GM23338 (cell line): ENCODE results near the gene ATP8B2. TPM values are rescaled to one million over a fixed set of nuclear protein-coding genes. Genes with fewer than 3 reads are reported as not detected.

Experiments used
- ATAC-seq: fragments of 200-7000 bp; cut with Tn5 transposase; 3 replicates; pipeline ENCODE4 v1.9.1; 2020
- DNase-seq: peaks from one replicate; pipeline ENCODE4 v3.0.0-alpha.2; 2015; ENCODE audit warnings: low spot score
- H2AFZ ChIP-seq: fragments of 200-600 bp; sonication (generic); 2 replicates; pipeline ENCODE4 v1.8.0; 2016; ENCODE audit warnings: antibody characterized with exemption, mild to moderate bottlenecking, moderate library complexity
- H3F3A ChIP-seq: fragments of 200-600 bp; sonication (generic); replicated peaks from 2 replicates; pipeline ENCODE4 v1.8.0; 2017; ENCODE audit warnings: antibody characterized with exemption, mixed run types, low read depth
- H3K27ac ChIP-seq: fragments of 200-600 bp; sonication (generic); 2 replicates; pipeline ENCODE4 v1.6.1; 2016; ENCODE audit warnings: low read depth
- H3K27me3 ChIP-seq: fragments of 200-600 bp; sonication (generic); 2 replicates; pipeline ENCODE4 v1.8.0; 2016; ENCODE audit warnings: mild to moderate bottlenecking, mixed run types, moderate library complexity; ENCODE audit not compliant: insufficient read depth
- H3K36me3 ChIP-seq: fragments of 200-600 bp; sonication (generic); 2 replicates; pipeline ENCODE4 v1.8.0; 2016; ENCODE audit warnings: mild to moderate bottlenecking; ENCODE audit not compliant: insufficient read depth
- H3K4me1 ChIP-seq: fragments of 200-600 bp; sonication (generic); 2 replicates; pipeline ENCODE4 v1.8.0; 2016; ENCODE audit warnings: mild to moderate bottlenecking, moderate library complexity; ENCODE audit not compliant: insufficient read depth
- H3K4me2 ChIP-seq: fragments of 200-600 bp; sonication (generic); 2 replicates; pipeline ENCODE4 v1.7.1; 2017; ENCODE audit warnings: mixed run types
- H3K4me3 ChIP-seq: fragments of 200-600 bp; sonication (generic); 2 replicates; pipeline ENCODE4 v1.6.1; 2016; ENCODE audit warnings: mixed run types
- H3K79me2 ChIP-seq: fragments of 200-600 bp; sonication (generic); replicated peaks from 2 replicates; pipeline ENCODE4 v1.8.0; 2017; ENCODE audit warnings: mild to moderate bottlenecking; ENCODE audit not compliant: insufficient read depth
- H3K9me2 ChIP-seq: fragments of 200-600 bp; sonication (generic); 2 replicates; pipeline ENCODE4 v1.8.0; 2017; ENCODE audit not compliant: insufficient read depth
- H4K20me1 ChIP-seq: fragments of 200-600 bp; sonication (generic); replicated peaks from 2 replicates; pipeline ENCODE4 v1.8.0; 2017; ENCODE audit warnings: mild to moderate bottlenecking; ENCODE audit not compliant: insufficient read depth
- H3K27ac Mint-ChIP-seq: 2 replicates; pipeline ENCODE4 v1.8.0; 2020; ENCODE audit warnings: inconsistent platforms, mild to moderate bottlenecking, moderate library complexity, mixed read lengths
- H3K27me3 Mint-ChIP-seq: 3 replicates; pipeline ENCODE4 v1.8.0; 2022; ENCODE audit warnings: low read depth, mild to moderate bottlenecking, moderate library complexity, mixed read lengths, inconsistent platforms; ENCODE audit not compliant: insufficient read depth, poor library complexity
- H3K36me3 Mint-ChIP-seq: 3 replicates; pipeline ENCODE4 v1.8.0; 2021; ENCODE audit warnings: low read depth, mild to moderate bottlenecking, inconsistent platforms, moderate library complexity, mixed read lengths
- H3K4me1 Mint-ChIP-seq: 3 replicates; pipeline ENCODE4 v1.8.0; 2020; ENCODE audit warnings: mild to moderate bottlenecking, inconsistent platforms, mixed read lengths
- H3K4me3 Mint-ChIP-seq: 3 replicates; pipeline ENCODE4 v1.8.0; 2021; ENCODE audit warnings: moderate library complexity, mild to moderate bottlenecking, inconsistent platforms, mixed read lengths
- H3K9me3 Mint-ChIP-seq: 3 replicates; pipeline ENCODE4 v1.8.0; 2020; ENCODE audit warnings: moderate library complexity, mild to moderate bottlenecking, inconsistent platforms, mixed read lengths
- CREB1 ChIP-seq: fragments of 250-450 bp; sonication (Bioruptor Pico); IDR thresholded peaks from 2 replicates; pipeline ENCODE4 v1.5.0; 2020; ENCODE audit warnings: low read depth, mild to moderate bottlenecking, moderate library complexity
- CTCF ChIP-seq, 2 experiments: fragments of 200-600 bp in 1 of 2; sonication (generic) in 1 of 2; conservative IDR thresholded peaks; 2 replicates each; pipeline versions ENCODE4 v1.5.1 to v1.6.1; 2016 to 2017; ENCODE audit warnings: antibody characterized with exemption in 2 of 2, low read depth in 2 of 2, mild to moderate bottlenecking in 2 of 2, moderate library complexity in 1 of 2
- ETS1 ChIP-seq: IDR thresholded peaks from 2 replicates; pipeline ENCODE4 v1.6.1; 2016; ENCODE audit warnings: antibody characterized with exemption
- EZH2 ChIP-seq: fragments of 200-600 bp; sonication (generic); IDR thresholded peaks from one replicate; pipeline ENCODE4 v1.8.0; 2017; ENCODE audit warnings: antibody characterized with exemption, mild to moderate bottlenecking, low read depth; ENCODE audit not compliant: unreplicated experiment
- EZH2phosphoT487 ChIP-seq: fragments of 200-600 bp; sonication (generic); IDR thresholded peaks from one replicate; pipeline ENCODE4 v1.8.1; 2018; ENCODE audit warnings: antibody characterized with exemption; ENCODE audit not compliant: unreplicated experiment
- JUNB ChIP-seq: IDR thresholded peaks from one replicate; pipeline ENCODE4 v1.6.1; 2016; ENCODE audit warnings: antibody characterized with exemption; ENCODE audit not compliant: unreplicated experiment
- NANOG ChIP-seq: IDR thresholded peaks from 2 replicates; pipeline ENCODE4 v1.6.1; 2016; ENCODE audit warnings: antibody characterized with exemption, borderline replicate concordance
- POLR2AphosphoS5 ChIP-seq: IDR thresholded peaks from 2 replicates; pipeline ENCODE4 v1.6.1; 2016; ENCODE audit warnings: antibody characterized with exemption, low read depth
- REST ChIP-seq: IDR thresholded peaks from one replicate; pipeline ENCODE4 v1.6.1; 2018; ENCODE audit warnings: antibody characterized with exemption; ENCODE audit not compliant: unreplicated experiment
- STAT1 ChIP-seq: IDR thresholded peaks from one replicate; pipeline ENCODE4 v1.6.1; 2016; ENCODE audit warnings: antibody characterized with exemption; ENCODE audit not compliant: unreplicated experiment
- ZNF114 ChIP-seq: fragments of 250-450 bp; sonication (Bioruptor Pico); IDR thresholded peaks from 2 replicates; pipeline ENCODE4 v1.5.0; 2020; ENCODE audit warnings: mild to moderate bottlenecking, moderate library complexity
- ZNF331 ChIP-seq: fragments of 250-450 bp; sonication (Bioruptor Pico); IDR thresholded peaks from 2 replicates; pipeline ENCODE4 v1.5.0; 2020; ENCODE audit warnings: low read depth, mild to moderate bottlenecking, moderate library complexity
- polyA plus RNA-seq: library from polyadenylated mRNA; unstranded; fragments of >200 nt; fragmentation: Nextera tagmentation; extraction: Ambion mirVana; gene quantifications from 2 replicates; pipeline ENCODE4 v1.2.1, GENCODE V29; 2016
- total RNA-seq: library from RNA; depleted of rRNA; stranded (reverse); fragments of >200 nt; shearing (Covaris generic); gene quantifications from 2 replicates; pipeline ENCODE4 v1.2.3, GENCODE V29; 2014
- TF ChIP-seq, protein P1 (sequence below): fragments of 250-450 bp; sonication (Bioruptor Pico); IDR thresholded peaks from 2 replicates; pipeline ENCODE4 v1.5.0; 2020; ENCODE audit warnings: mild to moderate bottlenecking, moderate library complexity

Gene ATP8B2
- total and polyA plus RNA-seq, 2 experiments from 2014 or later, result 11.0 to 112 TPM

- Histone ChIP-seq H2AFZ (no peak overlapping the region), H3K9me2 (no peaks in the 10 kb centered on the region), H4K20me1 (peaks cover 3% of the 10 kb centered on the region; the same call in 1 of the 2 replicates), H3K27me3 (no peaks in the 10 kb centered on the region), H3K4me1 (no peaks in the 10 kb centered on the region), H3F3A (peaks cover 7% of the 10 kb centered on the region; the same call in 1 of the 2 replicates), H3K36me3 (peaks cover 49% of the 10 kb centered on the region), H3K27ac (no peak overlapping the region), H3K4me3 (no peak overlapping the region), H3K79me2 (no peaks in the 10 kb centered on the region), H3K4me2 (no peak overlapping the region)
- Mint-ChIP-seq H3K36me3 (peaks cover 85% of the 10 kb centered on the region), H3K4me1 (no peaks in the 10 kb centered on the region; the same call in 2 of the 3 replicates), H3K4me3 (no peak overlapping the region; the same call in 2 of the 3 replicates), H3K27ac (no peak overlapping the region), H3K9me3 (no peaks in the 10 kb centered on the region), H3K27me3 (peaks cover 8% of the 10 kb centered on the region)
- no peak for TF ChIP-seq CTCF (conservative IDR thresholded peaks at IDR 0.05; ENCODE audit: low read depth in 2 of 2)
- no peak for TF ChIP-seq REST
- TF ChIP-seq ZNF331, result no peak
- TF ChIP-seq, protein P1, sequence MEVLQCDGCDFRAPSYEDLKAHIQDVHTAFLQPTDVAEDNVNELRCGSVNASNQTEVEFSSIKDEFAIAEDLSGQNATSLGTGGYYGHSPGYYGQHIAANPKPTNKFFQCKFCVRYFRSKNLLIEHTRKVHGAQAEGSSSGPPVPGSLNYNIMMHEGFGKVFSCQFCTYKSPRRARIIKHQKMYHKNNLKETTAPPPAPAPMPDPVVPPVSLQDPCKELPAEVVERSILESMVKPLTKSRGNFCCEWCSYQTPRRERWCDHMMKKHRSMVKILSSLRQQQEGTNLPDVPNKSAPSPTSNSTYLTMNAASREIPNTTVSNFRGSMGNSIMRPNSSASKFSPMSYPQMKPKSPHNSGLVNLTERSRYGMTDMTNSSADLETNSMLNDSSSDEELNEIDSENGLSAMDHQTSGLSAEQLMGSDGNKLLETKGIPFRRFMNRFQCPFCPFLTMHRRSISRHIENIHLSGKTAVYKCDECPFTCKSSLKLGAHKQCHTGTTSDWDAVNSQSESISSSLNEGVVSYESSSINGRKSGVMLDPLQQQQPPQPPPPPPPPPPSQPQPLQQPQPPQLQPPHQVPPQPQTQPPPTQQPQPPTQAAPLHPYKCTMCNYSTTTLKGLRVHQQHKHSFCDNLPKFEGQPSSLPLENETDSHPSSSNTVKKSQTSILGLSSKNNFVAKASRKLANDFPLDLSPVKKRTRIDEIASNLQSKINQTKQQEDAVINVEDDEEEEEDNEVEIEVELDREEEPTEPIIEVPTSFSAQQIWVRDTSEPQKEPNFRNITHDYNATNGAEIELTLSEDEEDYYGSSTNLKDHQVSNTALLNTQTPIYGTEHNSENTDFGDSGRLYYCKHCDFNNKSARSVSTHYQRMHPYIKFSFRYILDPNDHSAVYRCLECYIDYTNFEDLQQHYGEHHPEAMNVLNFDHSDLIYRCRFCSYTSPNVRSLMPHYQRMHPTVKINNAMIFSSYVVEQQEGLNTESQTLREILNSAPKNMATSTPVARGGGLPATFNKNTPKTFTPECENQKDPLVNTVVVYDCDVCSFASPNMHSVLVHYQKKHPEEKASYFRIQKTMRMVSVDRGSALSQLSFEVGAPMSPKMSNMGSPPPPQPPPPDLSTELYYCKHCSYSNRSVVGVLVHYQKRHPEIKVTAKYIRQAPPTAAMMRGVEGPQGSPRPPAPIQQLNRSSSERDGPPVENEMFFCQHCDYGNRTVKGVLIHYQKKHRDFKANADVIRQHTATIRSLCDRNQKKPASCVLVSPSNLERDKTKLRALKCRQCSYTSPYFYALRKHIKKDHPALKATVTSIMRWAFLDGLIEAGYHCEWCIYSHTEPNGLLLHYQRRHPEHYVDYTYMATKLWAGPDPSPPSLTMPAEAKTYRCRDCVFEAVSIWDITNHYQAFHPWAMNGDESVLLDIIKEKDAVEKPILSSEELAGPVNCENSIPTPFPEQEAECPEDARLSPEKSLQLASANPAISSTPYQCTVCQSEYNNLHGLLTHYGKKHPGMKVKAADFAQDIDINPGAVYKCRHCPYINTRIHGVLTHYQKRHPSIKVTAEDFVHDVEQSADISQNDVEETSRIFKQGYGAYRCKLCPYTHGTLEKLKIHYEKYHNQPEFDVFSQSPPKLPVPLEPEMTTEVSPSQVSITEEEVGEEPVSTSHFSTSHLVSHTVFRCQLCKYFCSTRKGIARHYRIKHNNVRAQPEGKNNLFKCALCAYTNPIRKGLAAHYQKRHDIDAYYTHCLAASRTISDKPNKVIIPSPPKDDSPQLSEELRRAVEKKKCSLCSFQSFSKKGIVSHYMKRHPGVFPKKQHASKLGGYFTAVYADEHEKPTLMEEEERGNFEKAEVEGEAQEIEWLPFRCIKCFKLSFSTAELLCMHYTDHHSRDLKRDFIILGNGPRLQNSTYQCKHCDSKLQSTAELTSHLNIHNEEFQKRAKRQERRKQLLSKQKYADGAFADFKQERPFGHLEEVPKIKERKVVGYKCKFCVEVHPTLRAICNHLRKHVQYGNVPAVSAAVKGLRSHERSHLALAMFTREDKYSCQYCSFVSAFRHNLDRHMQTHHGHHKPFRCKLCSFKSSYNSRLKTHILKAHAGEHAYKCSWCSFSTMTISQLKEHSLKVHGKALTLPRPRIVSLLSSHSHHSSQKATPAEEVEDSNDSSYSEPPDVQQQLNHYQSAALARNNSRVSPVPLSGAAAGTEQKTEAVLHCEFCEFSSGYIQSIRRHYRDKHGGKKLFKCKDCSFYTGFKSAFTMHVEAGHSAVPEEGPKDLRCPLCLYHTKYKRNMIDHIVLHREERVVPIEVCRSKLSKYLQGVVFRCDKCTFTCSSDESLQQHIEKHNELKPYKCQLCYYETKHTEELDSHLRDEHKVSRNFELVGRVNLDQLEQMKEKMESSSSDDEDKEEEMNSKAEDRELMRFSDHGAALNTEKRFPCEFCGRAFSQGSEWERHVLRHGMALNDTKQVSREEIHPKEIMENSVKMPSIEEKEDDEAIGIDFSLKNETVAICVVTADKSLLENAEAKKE (CRISPR knock-in tag), result no peak
- TF ChIP-seq ZNF114 (CRISPR knock-in tag), result no peak
- TF ChIP-seq EZH2, result no peak
- TF ChIP-seq EZH2phosphoT487, result no peak
- TF ChIP-seq NANOG, result no peak
- no peak for TF ChIP-seq POLR2AphosphoS5
- TF ChIP-seq ETS1, result no peak
- TF ChIP-seq STAT1, result no peak
- no peak for TF ChIP-seq JUNB
- no peak for TF ChIP-seq CREB1 (CRISPR knock-in tag)
- no peak for DNase-seq
- ATAC-seq, result no peak
Measured at GRCh38 chr1:154338875-154339274, 13.6 kb downstream of the ATP8B2 start.
